Endothelial cell (in vitro differentiated cells): ENCODE results near the gene CORO7. TPM values are rescaled to one million over a fixed set of nuclear protein-coding genes. Genes with fewer than 3 reads are reported as not detected.
A peak's percentile ranks its signal among the peaks of the same experiment; 100 is the strongest.

Experiments used
- DNase-seq: peaks from one replicate; pipeline ENCODE4 v3.0.0; 2021; ENCODE audit warnings: low spot score
- H3K27ac Mint-ChIP-seq: one replicate; pipeline ENCODE4 v1.8.0; 2021; ENCODE audit warnings: mixed read lengths, inconsistent platforms; ENCODE audit not compliant: unreplicated experiment
- H3K27me3 Mint-ChIP-seq: one replicate; pipeline ENCODE4 v1.8.0; 2021; ENCODE audit warnings: mild to moderate bottlenecking, moderate library complexity, mixed read lengths, inconsistent platforms; ENCODE audit not compliant: unreplicated experiment
- H3K36me3 Mint-ChIP-seq: one replicate; pipeline ENCODE4 v1.8.0; 2021; ENCODE audit warnings: mild to moderate bottlenecking, low read depth, mixed read lengths, inconsistent platforms; ENCODE audit not compliant: unreplicated experiment
- H3K4me1 Mint-ChIP-seq: one replicate; pipeline ENCODE4 v1.8.0; 2021; ENCODE audit warnings: mild to moderate bottlenecking, mixed read lengths, inconsistent platforms; ENCODE audit not compliant: unreplicated experiment
- H3K4me3 Mint-ChIP-seq: one replicate; pipeline ENCODE4 v1.8.0; 2021; ENCODE audit warnings: mild to moderate bottlenecking, mixed read lengths, inconsistent platforms; ENCODE audit not compliant: unreplicated experiment
- H3K9me3 Mint-ChIP-seq: one replicate; pipeline ENCODE4 v1.8.0; 2021; ENCODE audit warnings: mixed read lengths, inconsistent platforms; ENCODE audit not compliant: unreplicated experiment
- total RNA-seq: library from RNA; stranded (reverse); fragmentation: NEBNext Ultra II Directional; extraction: Animal tissue kit (Norgen Biotek cat#: 25700); gene quantifications from one replicate; pipeline ENCODE4 v1.2.1, GENCODE V29; 2021; ENCODE audit not compliant: unreplicated experiment
- TF ChIP-seq, protein P1 (sequence below): fragments of 200-600 bp; sonication (generic); IDR thresholded peaks from one replicate; pipeline ENCODE4 v1.5.0; 2021; ENCODE audit warnings: antibody characterized with exemption; ENCODE audit not compliant: unreplicated experiment

Gene CORO7
- total RNA-seq, 1 donor from 2014 or later = 103 TPM

DNA sequence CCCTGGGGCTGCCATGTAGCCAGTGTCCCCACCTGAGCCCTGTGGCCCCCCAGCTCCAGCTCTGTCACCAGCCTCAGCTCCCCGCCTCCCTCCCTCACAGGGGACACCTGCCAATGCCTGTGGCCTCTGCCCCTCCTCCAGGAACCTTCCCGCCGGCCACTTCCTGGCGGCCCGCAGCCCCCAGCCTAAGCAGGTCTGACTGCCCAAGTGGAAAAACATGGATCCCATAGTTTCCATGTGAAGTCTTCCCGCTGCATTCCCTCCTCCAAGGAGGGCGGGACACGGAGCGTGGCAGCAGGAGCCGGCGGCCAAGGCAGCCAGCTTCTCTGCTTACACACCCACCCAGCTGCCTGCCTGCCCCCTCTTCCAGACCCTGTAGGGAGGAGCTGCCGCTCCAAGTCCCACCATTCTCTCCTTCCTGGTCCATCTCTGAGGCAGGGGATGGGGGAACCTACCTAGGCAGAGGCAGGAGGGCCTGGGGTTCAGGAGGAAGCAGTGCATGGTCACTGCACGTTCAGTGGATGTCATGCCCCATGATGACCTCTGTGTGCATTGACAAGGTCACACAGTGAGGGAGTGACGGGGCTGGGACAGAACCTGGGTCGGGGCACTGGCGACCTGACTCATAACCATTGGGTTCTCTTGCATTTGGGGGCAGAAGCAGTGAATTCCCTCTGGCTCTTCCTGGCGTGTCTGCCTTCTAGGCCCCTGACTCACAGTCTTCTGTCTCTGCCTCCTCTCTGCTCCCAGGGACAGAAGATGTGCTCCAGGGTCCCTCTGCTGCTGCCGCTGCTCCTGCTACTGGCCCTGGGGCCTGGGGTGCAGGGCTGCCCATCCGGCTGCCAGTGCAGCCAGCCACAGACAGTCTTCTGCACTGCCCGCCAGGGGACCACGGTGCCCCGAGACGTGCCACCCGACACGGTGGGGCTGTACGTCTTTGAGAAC is 36.0 kb downstream of the CORO7 start:
- DNase-seq = no peak
- H3K9me3 Mint-ChIP-seq = no peaks in the 10 kb centered on the region
- peaks cover 4% of the 10 kb centered on the region for H3K36me3 Mint-ChIP-seq
- TF ChIP-seq, protein P1, sequence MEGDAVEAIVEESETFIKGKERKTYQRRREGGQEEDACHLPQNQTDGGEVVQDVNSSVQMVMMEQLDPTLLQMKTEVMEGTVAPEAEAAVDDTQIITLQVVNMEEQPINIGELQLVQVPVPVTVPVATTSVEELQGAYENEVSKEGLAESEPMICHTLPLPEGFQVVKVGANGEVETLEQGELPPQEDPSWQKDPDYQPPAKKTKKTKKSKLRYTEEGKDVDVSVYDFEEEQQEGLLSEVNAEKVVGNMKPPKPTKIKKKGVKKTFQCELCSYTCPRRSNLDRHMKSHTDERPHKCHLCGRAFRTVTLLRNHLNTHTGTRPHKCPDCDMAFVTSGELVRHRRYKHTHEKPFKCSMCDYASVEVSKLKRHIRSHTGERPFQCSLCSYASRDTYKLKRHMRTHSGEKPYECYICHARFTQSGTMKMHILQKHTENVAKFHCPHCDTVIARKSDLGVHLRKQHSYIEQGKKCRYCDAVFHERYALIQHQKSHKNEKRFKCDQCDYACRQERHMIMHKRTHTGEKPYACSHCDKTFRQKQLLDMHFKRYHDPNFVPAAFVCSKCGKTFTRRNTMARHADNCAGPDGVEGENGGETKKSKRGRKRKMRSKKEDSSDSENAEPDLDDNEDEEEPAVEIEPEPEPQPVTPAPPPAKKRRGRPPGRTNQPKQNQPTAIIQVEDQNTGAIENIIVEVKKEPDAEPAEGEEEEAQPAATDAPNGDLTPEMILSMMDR = no peak
- H3K4me3 Mint-ChIP-seq = no peak overlapping the region
- H3K27ac Mint-ChIP-seq = no peak overlapping the region
- H3K4me1 Mint-ChIP-seq = peaks cover 14% of the 10 kb centered on the region
- H3K27me3 Mint-ChIP-seq = peaks cover 7% of the 10 kb centered on the region

DNA sequence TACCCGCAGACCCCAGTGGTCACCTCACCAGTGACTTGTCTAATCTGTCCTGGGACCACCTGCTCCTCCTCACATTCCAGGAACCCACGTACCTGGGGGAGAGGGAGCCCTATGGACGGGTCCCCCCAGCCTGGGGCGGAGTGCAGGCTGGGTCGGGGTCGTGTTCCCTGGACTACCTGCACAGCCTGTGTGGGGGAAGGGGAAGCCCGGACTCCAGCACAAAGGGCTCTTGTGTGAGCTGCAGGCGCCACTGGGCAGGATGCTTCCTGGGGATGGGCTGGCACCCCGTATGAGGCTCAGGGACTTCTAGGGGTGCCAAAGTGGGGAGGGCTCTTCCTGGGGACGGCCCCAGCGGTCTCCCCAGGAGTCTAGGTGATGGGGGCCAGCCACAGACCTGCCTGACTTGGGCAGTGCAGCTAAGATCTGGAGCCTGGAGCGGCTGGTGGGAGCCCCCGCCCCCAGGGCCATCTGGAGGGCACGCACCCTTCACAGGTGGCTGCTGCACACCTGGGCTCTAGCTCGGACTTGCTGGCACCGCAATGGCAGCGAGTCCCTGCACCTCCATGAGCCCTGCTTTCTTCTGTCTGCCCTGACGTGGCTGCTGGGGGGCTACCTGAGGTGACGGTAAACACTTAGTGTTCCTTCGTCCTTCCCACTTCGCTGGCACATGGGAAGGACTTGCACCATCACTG is 37.3 kb downstream of the CORO7 start:
- peaks cover 4% of the 10 kb centered on the region for H3K36me3 Mint-ChIP-seq
- no peak overlapping the region for H3K4me3 Mint-ChIP-seq
- H3K27ac Mint-ChIP-seq = no peak overlapping the region
- H3K27me3 Mint-ChIP-seq = peaks cover 7% of the 10 kb centered on the region
- TF ChIP-seq, protein P1 = no peak
- H3K4me1 Mint-ChIP-seq = peaks cover 16% of the 10 kb centered on the region
- no peaks in the 10 kb centered on the region for H3K9me3 Mint-ChIP-seq
- DNase-seq = no peak

DNA sequence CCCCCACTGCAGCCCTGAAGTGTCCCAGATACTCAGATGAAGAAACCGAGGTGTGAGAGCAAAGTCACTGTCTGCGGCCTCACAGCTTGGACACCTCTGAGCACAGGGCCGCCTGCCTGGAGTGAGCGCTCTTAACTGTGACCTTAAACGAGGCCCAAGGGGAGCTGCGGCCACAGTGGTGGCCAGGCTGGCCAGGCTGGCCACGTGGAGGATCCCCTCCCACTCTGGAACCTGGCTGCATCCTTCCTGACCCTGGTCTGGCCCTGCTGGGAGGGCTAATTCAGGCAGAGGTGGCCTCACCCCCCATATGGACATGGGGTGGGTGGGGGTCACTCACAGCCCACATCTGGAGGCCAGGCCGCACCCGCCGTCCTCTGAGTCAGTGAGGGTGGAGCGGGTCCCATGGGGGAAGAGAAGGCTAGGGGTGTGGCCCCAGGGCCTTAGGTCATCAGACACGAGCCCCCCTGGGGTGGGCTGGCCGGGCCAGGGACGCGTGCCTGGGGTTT is 38.2 kb downstream of the CORO7 start:
- DNase-seq = no peak
- H3K4me1 Mint-ChIP-seq = peaks cover 18% of the 10 kb centered on the region
- peaks cover 2% of the 10 kb centered on the region for H3K36me3 Mint-ChIP-seq
- peaks cover 7% of the 10 kb centered on the region for H3K27me3 Mint-ChIP-seq
- no peaks in the 10 kb centered on the region for H3K9me3 Mint-ChIP-seq
- no peak overlapping the region for H3K27ac Mint-ChIP-seq
- TF ChIP-seq, protein P1 = no peak
- H3K4me3 Mint-ChIP-seq = no peak overlapping the region

DNA sequence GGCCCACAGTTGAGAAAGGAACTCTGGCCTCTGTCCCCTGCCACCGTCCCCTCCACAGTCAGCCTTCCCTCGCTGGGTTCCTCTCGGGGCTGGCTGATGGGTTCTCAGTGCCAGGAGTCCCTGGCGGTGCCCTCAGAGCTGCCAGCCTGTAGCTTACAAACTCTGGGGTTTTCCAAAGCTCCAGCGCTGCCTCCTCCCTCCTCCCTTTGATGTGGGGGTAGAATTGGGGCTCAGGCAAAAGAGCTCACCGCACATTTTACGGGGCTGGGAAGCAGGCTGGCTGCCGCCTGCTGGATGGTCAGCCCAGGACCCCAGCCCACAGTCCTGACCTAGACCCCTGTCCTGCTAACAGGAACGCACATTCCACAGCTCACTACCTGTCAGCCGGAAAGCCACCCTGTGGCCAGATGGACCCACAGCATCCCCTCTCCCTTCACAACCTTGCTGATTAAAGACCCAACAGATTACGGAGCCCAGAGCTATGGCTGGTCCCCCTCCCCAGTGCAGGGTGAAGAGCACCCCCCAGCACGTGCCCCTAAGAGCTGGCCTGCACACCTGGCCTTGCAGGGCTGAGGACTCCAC is 38.7 kb downstream of the CORO7 start:
- Mint-ChIP-seq H3K4me1 (peaks cover 18% of the 10 kb centered on the region), H3K27me3 (peaks cover 7% of the 10 kb centered on the region), H3K36me3 (no peaks in the 10 kb centered on the region), H3K27ac (peak overlapping the region; percentile 53), H3K4me3 (peak overlapping the region; percentile 57), H3K9me3 (no peaks in the 10 kb centered on the region)
- no peak for DNase-seq
- TF ChIP-seq, protein P1 = no peak
